ENCODE data around the gene LCN6. TPM values are rescaled to one million over a fixed set of nuclear protein-coding genes. Genes with fewer than 3 reads are reported as not detected.
A peak's percentile ranks its signal among the peaks of the same experiment; 100 is the strongest.

The LCN6 gene
- total and polyA plus RNA-seq, 2 of the 13 experiments (the other 11 are each of a cell fraction or from before 2014, with no cell fraction given): not detected

GRCh38 chr9:136789523-136789937 is 41.2 kb upstream of the LCN6 start:
- ChIA-PET CTCF (ENCODE audit: low intra/inter-chr PET ratio, low total read pairs) (no interaction called here), POLR2A (interaction anchor here (1.6 kb wide), 1 partner anchor 10 kb away, joined by 22 read pairs; no protein-coding TSS in a partner anchor)
- peaks cover 82% of the 10 kb centered on the region for H3K4me1 ChIP-seq (ENCODE audit: insufficient read depth, low read length)
- H3K36me3 ChIP-seq (replicated peaks in 1 of 2; ENCODE audit: control insufficient read depth in 1 of 2, insufficient read depth in 2 of 2, low read length in 2 of 2): 0 out of 5 replicates have a peak, but pooled peaks cover 0 to 12% of the 10 kb centered on the region in 2 experiments
- H4K20me1 ChIP-seq (ENCODE audit: insufficient read depth, low read length): no peaks in the 10 kb centered on the region
- DNase-seq (ENCODE audit: low spot score): peak; percentile 89
- FAIRE-seq: peak; percentile 70
- in situ Hi-C loops (cut with HindIII; ENCODE audit: extremely low pct_ligation_motif_present, low pct_unique_long_range_greater_than_20kb) (no loop called here), intact Hi-C loops (cut with micrococcal nuclease; ENCODE audit: unreplicated experiment) (loop anchor here (5.0 to 10.0 kb wide), 3 partner anchors 58 to 138 kb away; partner anchors contain the start of genes PHPT1 and TRAF2)
- H3K4me3 ChIP-seq (replicated peaks in 1 of 3; ENCODE audit: insufficient read depth in 1 of 3, low read depth in 2 of 3, low read length in 3 of 3): peak overlapping the region in 1 of 3 experiments; percentile 41; a peak in 1 of 6 replicates
- peak overlapping the region; percentile 91 for H3K27ac ChIP-seq (ENCODE audit: extremely low read length, insufficient read depth, low read length)
- no peak for ATAC-seq
- no peaks in the 10 kb centered on the region for H3K9me3 ChIP-seq (ENCODE audit: low read length)
- peak overlapping the region; percentile 91 for H3K4me2 ChIP-seq (ENCODE audit: low read depth, low read length)
- no TSS peak for BruUV-seq (replicated peaks)
- H2AFZ ChIP-seq (ENCODE audit: low read length): no peak overlapping the region
- H3K9ac ChIP-seq (ENCODE audit: insufficient read depth, low read depth, low read length): peak overlapping the region; percentile 62
- H3K79me2 ChIP-seq (ENCODE audit: insufficient read depth, low read length): peaks cover 25% of the 10 kb centered on the region
- H3K27me3 ChIP-seq (ENCODE audit: control insufficient read depth in 1 of 2, insufficient read depth in 2 of 2, low read length in 2 of 2): no peaks in the 10 kb centered on the region; a peak in 1 of 5 replicates
- 0% methylated on average over 3 of the region's 3 CpGs for WGBS (ENCODE audit: low lambda C conversion rate)
- TF ChIP-seq, protein P1, sequence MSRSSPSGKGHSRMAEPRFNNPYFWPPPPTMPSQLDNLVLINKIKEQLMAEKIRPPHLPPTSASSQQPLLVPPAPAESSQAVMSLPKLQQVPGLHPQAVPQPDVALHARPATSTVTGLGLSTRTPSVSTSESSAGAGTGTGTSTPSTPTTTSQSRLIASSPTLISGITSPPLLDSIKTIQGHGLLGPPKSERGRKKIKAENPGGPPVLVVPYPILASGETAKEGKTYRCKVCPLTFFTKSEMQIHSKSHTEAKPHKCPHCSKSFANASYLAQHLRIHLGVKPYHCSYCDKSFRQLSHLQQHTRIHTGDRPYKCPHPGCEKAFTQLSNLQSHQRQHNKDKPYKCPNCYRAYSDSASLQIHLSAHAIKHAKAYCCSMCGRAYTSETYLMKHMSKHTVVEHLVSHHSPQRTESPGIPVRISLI (CRISPR knock-in tag; IDR thresholded peaks at IDR 0.05; ENCODE audit: borderline replicate concordance): no peak
- TF ChIP-seq DNMT3B (CRISPR knock-in tag; conservative IDR thresholded peaks at IDR 0.05) (no peak), ZNF816 (CRISPR knock-in tag; IDR thresholded peaks at IDR 0.05; ENCODE audit: borderline replicate concordance) (no peak), KLF11 (CRISPR knock-in tag; IDR thresholded peaks at IDR 0.05) (no peak), ZNF713 (CRISPR knock-in tag; IDR thresholded peaks at IDR 0.05) (no peak), HOXA7 (CRISPR knock-in tag; IDR thresholded peaks at IDR 0.05) (no peak), ZNF577 (CRISPR knock-in tag; IDR thresholded peaks at IDR 0.05; ENCODE audit: borderline replicate concordance, low read depth) (no peak), PCBP1 (IDR thresholded peaks at IDR 0.05; ENCODE audit: borderline replicate concordance, low read depth, low read length) (no peak), SP5 (CRISPR knock-in tag; IDR thresholded peaks at IDR 0.05; ENCODE audit: borderline replicate concordance, low read depth) (peak; percentile 32; the same call in 1 of the 2 replicates), HOXD1 (CRISPR knock-in tag; IDR thresholded peaks at IDR 0.05) (no peak), PAX8 (CRISPR knock-in tag; IDR thresholded peaks at IDR 0.05; ENCODE audit: borderline replicate concordance) (no peak), SIX1 (CRISPR knock-in tag; IDR thresholded peaks at IDR 0.05; ENCODE audit: borderline replicate concordance) (peak; percentile 59; the same call in 1 of the 2 replicates), ZNF557 (CRISPR knock-in tag; IDR thresholded peaks at IDR 0.05) (no peak), SOX13 (IDR thresholded peaks at IDR 0.05) (no peak), SOX13 (CRISPR knock-in tag; conservative IDR thresholded peaks at IDR 0.05 in 1 of 2, IDR thresholded peaks at IDR 0.05 in 1 of 2) (peak in 1 of 2 experiments; percentile 62; a peak in 2 of 4 replicates), RFX3 (CRISPR knock-in tag; IDR thresholded peaks at IDR 0.05) (no peak), ZNF136 (CRISPR knock-in tag; IDR thresholded peaks at IDR 0.05; ENCODE audit: low read depth) (no peak), AKAP8 (CRISPR knock-in tag; IDR thresholded peaks at IDR 0.05) (no peak)
- TF ChIP-seq, protein P2, sequence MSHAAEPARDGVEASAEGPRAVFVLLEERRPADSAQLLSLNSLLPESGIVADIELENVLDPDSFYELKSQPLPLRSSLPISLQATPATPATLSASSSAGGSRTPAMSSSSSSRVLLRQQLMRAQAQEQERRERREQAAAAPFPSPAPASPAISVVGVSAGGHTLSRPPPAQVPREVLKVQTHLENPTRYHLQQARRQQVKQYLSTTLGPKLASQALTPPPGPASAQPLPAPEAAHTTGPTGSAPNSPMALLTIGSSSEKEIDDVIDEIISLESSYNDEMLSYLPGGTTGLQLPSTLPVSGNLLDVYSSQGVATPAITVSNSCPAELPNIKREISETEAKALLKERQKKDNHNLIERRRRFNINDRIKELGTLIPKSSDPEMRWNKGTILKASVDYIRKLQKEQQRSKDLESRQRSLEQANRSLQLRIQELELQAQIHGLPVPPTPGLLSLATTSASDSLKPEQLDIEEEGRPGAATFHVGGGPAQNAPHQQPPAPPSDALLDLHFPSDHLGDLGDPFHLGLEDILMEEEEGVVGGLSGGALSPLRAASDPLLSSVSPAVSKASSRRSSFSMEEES (CRISPR knock-in tag; IDR thresholded peaks at IDR 0.05): 0 out of 2 replicates have a peak, but pooled peaks have one; percentile 33
- TF ChIP-seq, protein P3, sequence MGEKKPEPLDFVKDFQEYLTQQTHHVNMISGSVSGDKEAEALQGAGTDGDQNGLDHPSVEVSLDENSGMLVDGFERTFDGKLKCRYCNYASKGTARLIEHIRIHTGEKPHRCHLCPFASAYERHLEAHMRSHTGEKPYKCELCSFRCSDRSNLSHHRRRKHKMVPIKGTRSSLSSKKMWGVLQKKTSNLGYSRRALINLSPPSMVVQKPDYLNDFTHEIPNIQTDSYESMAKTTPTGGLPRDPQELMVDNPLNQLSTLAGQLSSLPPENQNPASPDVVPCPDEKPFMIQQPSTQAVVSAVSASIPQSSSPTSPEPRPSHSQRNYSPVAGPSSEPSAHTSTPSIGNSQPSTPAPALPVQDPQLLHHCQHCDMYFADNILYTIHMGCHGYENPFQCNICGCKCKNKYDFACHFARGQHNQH (CRISPR knock-in tag; IDR thresholded peaks at IDR 0.05): no peak
- TF ChIP-seq, protein P4, sequence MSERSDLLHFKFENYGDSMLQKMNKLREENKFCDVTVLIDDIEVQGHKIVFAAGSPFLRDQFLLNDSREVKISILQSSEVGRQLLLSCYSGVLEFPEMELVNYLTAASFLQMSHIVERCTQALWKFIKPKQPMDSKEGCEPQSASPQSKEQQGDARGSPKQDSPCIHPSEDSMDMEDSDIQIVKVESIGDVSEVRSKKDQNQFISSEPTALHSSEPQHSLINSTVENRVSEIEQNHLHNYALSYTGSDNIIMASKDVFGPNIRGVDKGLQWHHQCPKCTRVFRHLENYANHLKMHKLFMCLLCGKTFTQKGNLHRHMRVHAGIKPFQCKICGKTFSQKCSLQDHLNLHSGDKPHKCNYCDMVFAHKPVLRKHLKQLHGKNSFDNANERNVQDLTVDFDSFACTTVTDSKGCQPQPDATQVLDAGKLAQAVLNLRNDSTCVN (CRISPR knock-in tag; IDR thresholded peaks at IDR 0.05; ENCODE audit: borderline replicate concordance): no peak
